GM21619 (cell line): ENCODE measurements around the gene ALDOC.
"Not testable (repeated sequence)": the region's sequence is repeated elsewhere in the genome, so short reads cannot be mapped to it uniquely, and the experiment has no call there.

ENCODE experiments used
- ATAC-seq: cut with Tn5 transposase; IDR thresholded peaks from one replicate; pipeline ENCODE4 v1.9.1; 2021; ENCODE audit not compliant: unreplicated experiment

The ALDOC gene

GRCh38 chr17:28584434-28584833 lies 7.7 kb upstream of the ALDOC start:
- no peak for ATAC-seq

DNA sequence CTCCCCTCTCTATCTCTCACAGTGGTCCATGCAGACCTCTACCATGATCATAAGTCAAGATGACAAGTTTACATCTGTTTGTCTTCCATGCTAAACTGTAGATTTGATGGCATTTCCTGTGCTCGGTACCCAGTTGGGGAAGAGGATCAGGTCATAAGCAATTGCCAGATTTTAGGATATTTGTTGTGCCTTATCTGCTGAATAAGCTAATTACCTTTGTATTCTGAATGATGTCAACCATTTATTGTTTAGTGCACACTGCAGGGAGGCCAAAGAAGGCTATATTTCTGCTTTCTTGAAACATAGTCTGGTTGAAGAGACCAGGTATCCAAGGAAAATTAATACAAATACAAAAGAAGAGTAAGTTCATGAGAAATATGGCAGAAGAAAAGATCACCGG lies 5.8 kb upstream of the ALDOC start:
- ATAC-seq, result no peak

GRCh38 chr17:28580959-28581358 lies 4.3 kb upstream of the ALDOC start:
- ATAC-seq, result no peak

DNA sequence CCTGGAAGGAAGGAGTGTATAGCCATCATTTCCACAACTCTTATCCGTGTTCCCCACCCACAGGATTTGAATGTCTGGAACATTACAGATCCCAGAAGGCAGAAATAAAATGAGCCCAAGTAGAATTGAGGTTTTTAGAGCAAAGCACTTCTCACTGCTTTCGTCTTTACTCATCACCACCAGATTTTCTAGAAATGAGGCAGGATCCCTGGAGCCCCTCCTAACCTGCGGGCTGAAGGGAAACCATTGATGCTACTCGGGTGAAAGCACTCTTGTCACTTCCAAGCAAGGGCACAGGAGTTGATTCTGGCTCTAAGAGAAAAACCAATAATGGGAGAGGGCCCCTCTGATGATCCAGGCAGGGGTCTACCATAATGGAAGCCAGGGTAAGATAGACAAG lies 2.8 kb upstream of the ALDOC start:
- ATAC-seq, result no peak

- ATAC-seq, result no peak
Measured at GRCh38 chr17:28578246-28579195, 1.8 kb upstream of the ALDOC start.

DNA sequence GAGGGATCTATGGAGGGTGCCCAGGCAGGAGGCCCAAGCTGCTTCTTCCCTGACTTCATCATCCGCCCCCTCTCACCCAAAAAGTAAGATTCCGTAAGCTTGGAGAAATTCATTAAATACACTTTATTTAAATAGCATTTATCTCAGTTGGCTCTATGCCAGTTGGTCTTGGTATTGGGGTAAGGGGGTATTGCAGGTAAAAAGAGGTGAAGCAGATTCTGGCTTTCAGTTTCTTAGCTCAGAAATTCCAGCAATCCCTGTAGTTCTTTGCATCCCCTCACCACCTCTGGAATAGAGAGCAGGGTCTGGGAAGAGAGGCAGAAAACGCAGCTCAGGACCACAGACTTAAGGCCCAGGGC lies 750 bp upstream of the ALDOC start:
- ATAC-seq, result no peak

GRCh38 chr17:28576016-28576415 lies 679 bp downstream of the ALDOC start:
- not testable (repeated sequence) for ATAC-seq

- ATAC-seq, result no peak
Measured at GRCh38 chr17:28575126-28575795, 1.4 kb downstream of the ALDOC start.

GRCh38 chr17:28574526-28574925 lies 2.2 kb downstream of the ALDOC start:
- ATAC-seq, result no peak

- ATAC-seq, result no peak
Measured at GRCh38 chr17:28573966-28574480, 2.7 kb downstream of the ALDOC start.

GRCh38 chr17:28573521-28573920 lies 3.2 kb downstream of the ALDOC start:
- ATAC-seq, result no peak

DNA sequence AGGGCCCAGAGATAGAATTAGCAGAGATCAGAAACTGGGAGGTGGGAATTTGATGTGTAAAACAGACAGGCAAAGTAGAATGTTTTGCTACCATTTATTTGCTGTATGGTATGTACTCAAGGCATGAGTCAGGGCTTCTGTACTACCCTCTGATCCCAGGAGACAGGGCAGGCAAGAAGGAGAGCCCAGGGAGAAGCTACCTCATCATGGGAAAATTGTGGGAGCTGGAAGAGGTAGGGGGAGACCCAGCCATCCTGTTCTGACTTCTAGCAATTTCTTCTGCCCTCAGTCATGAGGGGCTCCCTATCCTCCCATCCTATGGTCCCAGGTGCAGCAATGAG lies 3.7 kb downstream of the ALDOC start:
- no peak for ATAC-seq

DNA sequence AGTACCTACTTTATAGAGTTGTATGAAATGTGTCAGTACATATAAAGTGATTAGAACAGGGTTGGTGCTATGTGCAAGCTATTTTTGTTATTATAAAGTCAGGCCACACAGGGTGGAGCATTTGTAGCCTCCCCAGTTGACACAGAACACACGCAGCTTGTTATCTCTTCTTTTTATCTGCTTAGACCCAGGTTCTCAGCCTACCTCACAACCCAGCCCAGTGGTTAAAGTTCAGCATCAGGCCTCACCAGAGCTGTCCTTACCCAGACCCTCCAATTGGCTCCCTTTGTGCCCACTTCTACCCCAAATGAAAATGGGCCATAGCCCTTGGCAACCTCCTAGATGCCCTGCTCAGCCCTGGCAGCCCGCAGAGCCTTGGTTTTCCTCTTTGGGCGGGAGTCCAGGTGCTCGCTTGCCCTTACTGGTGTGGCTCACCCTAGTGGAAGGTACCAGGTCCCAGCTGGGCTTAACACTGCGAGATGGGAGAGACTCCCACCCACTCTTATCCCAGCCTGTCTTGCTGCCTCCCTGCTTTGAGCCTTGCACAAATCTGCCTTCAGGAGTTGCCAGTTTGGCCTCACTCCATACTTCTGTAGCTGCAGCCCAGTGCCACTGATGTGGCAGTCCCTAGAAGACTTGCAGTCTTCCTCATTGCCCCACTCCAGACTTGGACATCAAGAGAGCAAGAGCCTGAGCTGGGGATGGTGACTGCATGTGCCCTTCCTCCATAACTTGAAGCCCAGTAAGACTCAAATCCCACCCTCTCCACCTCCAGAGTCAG lies 4.2 kb downstream of the ALDOC start:
- no peak for ATAC-seq

DNA sequence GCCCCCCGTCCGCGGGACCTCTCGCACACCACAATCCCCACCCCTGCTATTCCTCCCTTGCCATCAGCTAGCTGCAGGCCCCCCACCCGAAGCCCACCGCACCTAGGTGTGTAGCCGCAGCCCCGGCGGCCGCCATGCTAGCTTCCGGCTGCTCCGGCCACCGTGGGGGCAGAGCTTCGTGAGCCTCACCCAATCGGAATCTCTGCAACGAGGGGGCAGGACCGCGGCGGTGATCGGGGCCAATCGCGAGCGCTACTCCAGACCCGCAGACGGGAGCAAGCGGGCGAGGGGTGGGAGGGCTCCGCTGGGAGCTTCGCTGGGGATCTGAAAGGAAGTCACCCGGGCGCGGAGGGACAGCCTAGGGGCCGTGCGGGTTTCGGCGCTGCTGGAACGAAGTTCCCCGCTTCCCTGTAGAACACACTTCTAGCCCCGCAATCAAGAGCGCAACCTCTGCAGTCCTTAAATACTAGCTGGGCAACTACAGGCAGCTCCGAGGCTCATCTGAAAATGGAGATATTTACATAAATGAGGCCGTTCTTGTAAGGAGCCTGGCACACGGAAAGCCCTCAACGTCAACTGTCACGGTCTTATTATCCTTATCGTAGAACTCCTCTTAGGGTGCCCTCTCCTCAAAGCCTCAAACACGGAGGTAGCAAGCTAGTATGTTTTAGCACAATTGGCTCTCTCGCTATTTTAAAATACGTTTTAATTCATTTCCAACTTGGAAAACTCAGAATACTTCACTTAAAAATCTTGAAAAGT lies 5.2 kb downstream of the ALDOC start, which contains the start of gene PIGS:
TSS of gene PIGS (minus strand) at position 164 of the 762 bp plus-strand sequence. CDS start at position 136, 28 bp downstream.
- ATAC-seq, result peak; percentile 70

GRCh38 chr17:28570716-28571360 lies 5.9 kb downstream of the ALDOC start:
- ATAC-seq, result peak; percentile 20

GRCh38 chr17:28569446-28569845 lies 7.2 kb downstream of the ALDOC start:
- no peak for ATAC-seq

DNA sequence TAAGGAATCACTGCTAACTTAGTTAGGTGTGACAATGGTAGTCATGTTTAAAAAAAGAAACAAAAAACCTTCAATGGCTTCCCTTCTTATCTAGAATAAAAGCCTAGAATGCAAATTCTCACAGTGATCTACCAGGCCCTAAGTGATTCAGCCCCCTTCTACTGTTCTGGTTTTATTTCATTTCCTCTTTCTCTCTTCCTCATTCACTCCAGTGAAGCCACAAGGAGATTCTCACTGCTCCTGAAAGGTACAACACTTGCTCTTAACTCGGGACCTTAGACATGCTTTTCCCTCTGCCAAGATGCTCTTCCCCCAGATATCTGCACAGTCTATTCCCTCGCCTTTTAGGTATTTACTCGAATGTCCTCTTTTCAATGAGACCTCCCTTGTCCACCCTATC lies 9.1 kb downstream of the ALDOC start:
- ATAC-seq, result no peak

GRCh38 chr17:28563475-28563874 lies 13.2 kb downstream of the ALDOC start:
- ATAC-seq, result no peak

DNA sequence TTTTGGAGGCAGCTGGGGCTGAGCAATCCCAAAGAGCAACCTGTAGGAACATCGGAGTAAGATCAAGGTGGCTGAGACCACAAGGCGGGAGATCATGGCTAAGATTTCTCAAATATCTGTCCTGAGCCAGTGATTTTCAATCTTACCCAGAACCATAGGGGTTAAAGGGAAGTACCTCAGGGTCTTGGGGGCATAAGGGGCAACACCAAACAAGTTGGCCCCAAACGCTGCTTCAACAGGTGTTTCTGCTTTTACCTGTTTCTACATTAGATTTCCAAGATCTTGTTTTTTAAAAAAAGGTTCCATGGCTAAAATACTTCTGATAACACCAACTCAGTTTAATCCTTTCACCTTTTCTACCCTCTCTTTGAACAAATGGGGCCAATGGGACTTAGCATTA lies 21.7 kb downstream of the ALDOC start:
- ATAC-seq, result no peak

DNA sequence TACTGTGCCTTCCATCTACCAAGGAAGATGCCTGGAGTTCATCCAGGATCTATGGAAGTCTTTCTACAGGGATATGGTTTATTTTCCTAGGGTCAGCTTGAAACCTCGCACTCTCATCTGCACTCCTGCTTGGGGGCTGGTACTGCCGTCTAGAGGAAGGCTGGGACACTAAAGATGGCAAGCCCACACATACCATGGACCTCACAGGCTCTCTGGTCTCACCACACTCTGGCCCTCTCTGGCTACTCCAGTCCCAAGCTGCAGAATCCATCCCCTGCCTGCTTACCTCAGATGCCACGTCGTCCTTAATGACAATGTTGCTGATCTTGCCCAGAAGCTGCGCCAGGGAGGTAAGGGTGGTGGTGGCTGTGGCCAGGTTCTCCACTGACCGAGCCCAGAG lies 22.1 kb downstream of the ALDOC start:
- ATAC-seq, result no peak
